ENCODE measurements around the gene GFI1. TPM values are rescaled to one million over a fixed set of nuclear protein-coding genes. Genes with fewer than 3 reads are reported as not detected.
A peak's percentile ranks its signal among the peaks of the same experiment; 100 is the strongest.

Gene GFI1
- total and polyA plus RNA-seq, 7 donors: 0.28 to 9.6 (median 0.49) TPM

- no peak for DNase-seq
- intact Hi-C loops (cut with DNase I): no loop called here
- TF ChIP-seq POLR2A (IDR thresholded peaks at IDR 0.05) (no peak), POLR2AphosphoS5 (IDR thresholded peaks at IDR 0.05) (peak in 3 of 4 donors; percentile 27 to 67 (median 49)), EP300 (IDR thresholded peaks at IDR 0.05) (no peak), CTCF (IDR thresholded peaks at IDR 0.05) (no peak)
- Histone ChIP-seq H3K9me3 (no peaks in the 10 kb centered on the region), H3K36me3 (no peaks in the 10 kb centered on the region), H3K4me1 (peaks cover 0 to 71% (median 69%) of the 10 kb centered on the region in 4 donors), H3K27me3 (peaks cover 64 to 96% (median 79%) of the 10 kb centered on the region in 3 donors), H3K27ac (no peak overlapping the region), H3K4me3 (peak overlapping the region; percentile 8 to 54 (median 42))
- WGBS, 2 donors: 1% methylated on average over 65 of the region's 65 CpGs
Measured at GRCh38 chr1:92484472-92485380, 2.0 kb downstream of the GFI1 start.

- Histone ChIP-seq H3K4me1 (peaks cover 0 to 71% (median 69%) of the 10 kb centered on the region in 4 donors), H3K36me3 (no peaks in the 10 kb centered on the region), H3K4me3 (peak overlapping the region in 3 of 4 donors; percentile 37 to 54 (median 46)), H3K27me3 (peaks cover 64 to 99% (median 79%) of the 10 kb centered on the region in 3 donors), H3K9me3 (no peaks in the 10 kb centered on the region), H3K27ac (no peak overlapping the region)
- DNase-seq: no peak
- no peak for TF ChIP-seq EP300 (IDR thresholded peaks at IDR 0.05)
- no peak for TF ChIP-seq CTCF (IDR thresholded peaks at IDR 0.05)
- no peak for TF ChIP-seq POLR2AphosphoS5 (IDR thresholded peaks at IDR 0.05)
- no peak for TF ChIP-seq POLR2A (IDR thresholded peaks at IDR 0.05)
- intact Hi-C loops (cut with DNase I): no loop called here
- WGBS, 2 donors: 1% methylated on average over 56 of the region's 56 CpGs
Measured at GRCh38 chr1:92483610-92484471, 2.9 kb downstream of the GFI1 start.

GRCh38 chr1:92482665-92483609 lies 3.8 kb downstream of the GFI1 start:
- TF ChIP-seq CTCF (IDR thresholded peaks at IDR 0.05) (no peak), POLR2A (IDR thresholded peaks at IDR 0.05) (no peak), POLR2AphosphoS5 (IDR thresholded peaks at IDR 0.05) (peak in 1 of 4 donors; percentile 11)
- H3K27ac ChIP-seq: no peak overlapping the region
- H3K4me1 ChIP-seq: peaks cover 0 to 71% (median 69%) of the 10 kb centered on the region in 4 donors
- no peaks in the 10 kb centered on the region for H3K9me3 ChIP-seq
- DNase-seq: no peak
- intact Hi-C loops (cut with DNase I): no loop called here
- H3K27me3 ChIP-seq: peaks cover 64 to 99% (median 79%) of the 10 kb centered on the region in 3 donors
- H3K36me3 ChIP-seq: no peaks in the 10 kb centered on the region
- WGBS, 2 donors: 1 to 2% methylated on average over 62 of the region's 62 CpGs
- H3K4me3 ChIP-seq: peak overlapping the region; percentile 1 to 54 (median 42)

Data from sigmoid colon (tissue), 7 donors.